DMS 273 (cell line): ENCODE measurements around the gene ACSS3.
"Not testable (repeated sequence)": the region's sequence is repeated elsewhere in the genome, so short reads cannot be mapped to it uniquely, and the experiment has no call there.

ENCODE experiments used
- DNase-seq: peaks from one replicate; lab custom pipeline; 2025; ENCODE audit not compliant: unreplicated experiment; lab: John Stamatoyannopoulos, UW

ACSS3 gene, protein sequence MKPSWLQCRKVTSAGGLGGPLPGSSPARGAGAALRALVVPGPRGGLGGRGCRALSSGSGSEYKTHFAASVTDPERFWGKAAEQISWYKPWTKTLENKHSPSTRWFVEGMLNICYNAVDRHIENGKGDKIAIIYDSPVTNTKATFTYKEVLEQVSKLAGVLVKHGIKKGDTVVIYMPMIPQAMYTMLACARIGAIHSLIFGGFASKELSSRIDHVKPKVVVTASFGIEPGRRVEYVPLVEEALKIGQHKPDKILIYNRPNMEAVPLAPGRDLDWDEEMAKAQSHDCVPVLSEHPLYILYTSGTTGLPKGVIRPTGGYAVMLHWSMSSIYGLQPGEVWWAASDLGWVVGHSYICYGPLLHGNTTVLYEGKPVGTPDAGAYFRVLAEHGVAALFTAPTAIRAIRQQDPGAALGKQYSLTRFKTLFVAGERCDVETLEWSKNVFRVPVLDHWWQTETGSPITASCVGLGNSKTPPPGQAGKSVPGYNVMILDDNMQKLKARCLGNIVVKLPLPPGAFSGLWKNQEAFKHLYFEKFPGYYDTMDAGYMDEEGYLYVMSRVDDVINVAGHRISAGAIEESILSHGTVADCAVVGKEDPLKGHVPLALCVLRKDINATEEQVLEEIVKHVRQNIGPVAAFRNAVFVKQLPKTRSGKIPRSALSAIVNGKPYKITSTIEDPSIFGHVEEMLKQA

DNA sequence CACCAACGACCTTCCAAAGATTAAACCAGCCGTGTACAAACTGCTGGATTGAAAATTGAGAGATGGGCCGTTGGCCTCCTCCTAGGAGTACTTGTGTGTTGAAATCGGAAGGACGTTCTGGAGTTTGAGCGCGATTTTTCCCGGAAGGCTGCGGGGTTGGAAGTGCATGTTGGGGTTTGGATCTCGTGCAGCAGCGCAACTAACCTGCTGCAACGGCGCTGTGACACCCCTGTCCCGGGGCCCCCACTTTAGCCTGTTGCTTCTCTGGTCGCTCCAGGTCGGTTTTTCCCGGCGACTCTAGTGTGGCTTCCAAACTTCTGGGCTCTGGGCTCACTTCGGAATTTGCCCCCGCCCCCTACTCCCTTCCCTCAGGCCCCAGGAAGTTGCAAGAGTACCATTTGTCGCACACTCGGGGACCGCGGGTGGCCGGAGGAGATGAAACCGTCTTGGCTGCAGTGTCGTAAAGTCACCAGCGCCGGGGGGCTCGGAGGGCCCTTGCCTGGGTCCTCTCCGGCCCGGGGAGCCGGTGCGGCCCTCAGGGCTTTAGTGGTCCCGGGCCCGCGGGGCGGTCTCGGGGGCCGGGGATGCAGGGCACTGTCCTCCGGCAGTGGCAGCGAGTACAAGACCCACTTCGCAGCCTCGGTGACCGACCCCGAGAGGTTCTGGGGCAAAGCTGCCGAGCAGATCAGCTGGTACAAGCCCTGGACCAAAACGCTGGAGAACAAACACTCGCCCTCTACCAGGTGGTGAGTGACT, at the start of gene ACSS3:
Gene ACSS3 (plus strand): TSS at position 394 of the 756 bp plus-strand sequence. CDS start 42 bp downstream, at position 436.
- no peak for DNase-seq

DNA sequence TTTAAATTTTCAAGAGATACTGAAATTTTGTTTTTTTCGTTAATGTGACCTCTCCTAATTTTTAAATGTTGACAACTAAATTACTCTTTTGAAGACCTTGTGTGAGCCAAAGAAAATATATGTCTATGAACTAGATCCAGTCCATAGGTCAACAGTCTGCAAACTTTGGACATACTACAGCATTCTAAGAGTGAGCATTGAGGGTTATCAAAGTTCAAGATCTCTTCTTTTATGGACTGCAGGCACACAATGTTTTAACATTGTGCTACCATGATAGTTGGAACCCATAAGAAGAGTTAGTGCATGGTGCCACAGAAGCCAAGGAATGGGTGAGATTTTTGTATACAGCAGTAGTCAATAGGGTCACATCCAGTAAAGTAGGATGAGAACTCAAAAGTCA, 43.0 kb upstream of the ACSS3 start:
- DNase-seq, result no peak

DNA sequence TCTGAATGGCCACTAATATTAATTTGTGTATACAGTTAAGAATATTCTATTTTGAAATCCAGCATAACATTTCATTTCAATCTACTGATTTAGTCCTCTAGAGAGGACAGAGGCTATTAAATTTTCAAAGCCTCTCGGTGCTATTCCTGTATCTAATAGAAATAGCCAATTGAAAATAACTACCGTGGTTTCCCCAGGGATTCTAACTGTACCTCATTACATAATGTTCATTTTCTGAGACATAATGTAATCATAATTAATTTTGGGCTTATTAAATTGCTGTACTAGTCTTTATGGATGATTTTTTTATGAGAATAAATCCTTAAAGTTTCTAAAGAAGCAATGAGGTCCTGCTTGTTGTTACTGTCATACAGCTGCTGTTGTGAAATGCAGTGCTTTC, 38.6 kb upstream of the ACSS3 start:
- no peak for DNase-seq

DNA sequence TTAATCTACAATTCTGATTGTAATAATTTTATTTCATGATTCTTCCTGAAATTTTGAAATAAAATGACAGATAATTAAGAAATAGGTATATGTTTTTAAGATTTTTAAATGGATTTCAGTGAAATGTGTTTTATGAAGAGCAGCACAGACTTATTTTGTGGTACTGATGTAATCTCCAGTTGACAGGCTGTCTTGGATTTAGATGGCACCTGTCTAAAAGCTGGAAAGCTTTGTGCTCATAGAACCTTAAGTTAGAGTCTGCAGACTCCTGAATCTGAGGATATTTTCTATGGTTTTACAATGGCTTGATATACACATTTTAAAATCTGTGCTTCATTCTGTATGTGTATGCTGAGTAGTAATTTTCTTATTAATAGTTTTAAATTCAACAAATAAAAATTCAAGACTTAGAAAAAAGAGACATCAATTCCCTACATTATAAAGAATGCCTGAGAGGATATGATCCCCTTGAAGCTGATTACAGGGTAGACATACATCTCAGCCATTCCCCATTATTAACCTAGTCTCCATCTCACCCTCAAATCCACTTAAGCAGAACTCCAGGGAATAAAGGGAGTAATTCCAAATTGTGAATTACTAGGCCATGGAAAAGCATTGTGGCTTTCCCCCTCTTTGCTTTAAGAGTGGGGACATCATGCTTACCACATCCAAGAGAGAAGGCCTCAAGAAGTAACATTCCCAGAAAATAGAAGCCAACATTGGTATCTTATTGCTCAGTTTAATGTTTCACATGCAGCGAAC, 33.7 kb upstream of the ACSS3 start:
- no peak for DNase-seq

DNA sequence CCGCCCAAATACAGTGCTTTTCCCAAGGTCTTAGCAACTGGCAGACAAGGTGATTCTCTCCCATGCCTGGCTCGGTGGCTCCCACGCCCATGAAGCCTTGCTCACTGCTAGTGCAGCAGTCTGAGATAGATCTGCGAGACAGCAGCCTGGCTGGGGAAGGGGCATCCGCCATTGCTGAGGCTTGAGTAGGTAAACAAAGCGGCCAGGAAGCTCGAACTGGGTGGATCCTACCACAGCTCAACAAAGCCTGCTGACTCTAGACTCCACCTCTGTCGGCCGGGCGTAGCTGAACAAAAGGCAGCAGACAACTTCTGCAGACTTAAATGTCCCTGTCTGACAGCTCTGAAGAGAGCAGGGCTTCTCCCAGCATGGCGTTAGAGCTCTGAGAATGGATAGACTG, 12.9 kb upstream of the ACSS3 start:
- DNase-seq, result not testable (repeated sequence)

DNA sequence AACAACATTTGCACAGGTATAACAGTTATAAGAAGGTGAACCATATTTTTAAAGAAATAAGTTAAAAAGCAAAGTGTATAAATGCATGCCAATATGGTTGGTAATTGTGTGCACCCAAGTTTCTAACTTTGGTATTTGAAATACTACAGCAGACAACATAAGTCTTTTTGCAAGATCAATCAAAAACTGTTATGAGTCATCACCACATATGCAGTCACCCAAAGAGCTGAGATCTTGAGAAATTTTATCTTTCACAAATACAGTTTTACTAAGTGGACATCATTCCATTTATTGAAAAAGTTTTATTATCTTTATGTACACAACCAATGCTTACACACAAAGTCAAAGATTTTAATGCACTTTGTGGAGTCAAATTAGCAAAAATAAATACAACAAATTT, 7.0 kb upstream of the ACSS3 start:
- DNase-seq, result no peak

DNA sequence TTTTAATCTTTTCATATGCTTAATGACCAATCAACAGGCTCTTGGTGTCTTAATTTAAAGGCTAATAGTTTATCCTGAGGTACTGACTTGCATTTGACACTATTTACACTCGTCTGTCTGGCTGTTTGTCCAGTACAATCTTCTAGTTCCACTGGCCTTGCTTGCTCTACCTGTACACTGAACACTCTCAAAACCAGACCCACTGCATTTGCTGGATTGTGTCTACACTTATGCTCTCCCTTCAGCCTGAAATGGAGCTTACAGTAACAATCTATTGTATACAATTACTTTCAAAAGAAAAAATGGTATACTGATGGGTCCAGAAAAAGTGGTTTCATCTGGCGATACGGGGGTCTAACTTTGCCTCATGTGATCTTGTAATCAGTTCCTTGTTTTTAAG, 2.3 kb upstream of the ACSS3 start:
- no peak for DNase-seq

DNA sequence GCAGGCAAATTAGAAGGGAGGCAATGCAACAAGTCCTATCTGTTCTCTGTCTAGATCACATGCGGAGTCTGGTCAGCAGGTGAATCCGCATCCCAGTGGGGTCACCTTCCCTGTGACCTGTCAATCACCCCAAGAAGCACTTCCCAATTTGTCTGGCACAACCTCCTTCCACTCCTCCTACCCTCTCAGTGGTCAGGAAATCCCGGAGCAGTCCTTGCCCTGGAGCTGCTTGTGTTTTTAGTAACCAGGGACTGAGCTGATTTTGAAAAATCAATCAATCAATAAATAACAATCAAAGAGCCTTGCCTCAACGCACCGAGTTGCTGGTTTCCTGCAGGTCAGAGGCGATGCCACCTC, 572 bp upstream of the ACSS3 start:
- DNase-seq, result no peak

DNA sequence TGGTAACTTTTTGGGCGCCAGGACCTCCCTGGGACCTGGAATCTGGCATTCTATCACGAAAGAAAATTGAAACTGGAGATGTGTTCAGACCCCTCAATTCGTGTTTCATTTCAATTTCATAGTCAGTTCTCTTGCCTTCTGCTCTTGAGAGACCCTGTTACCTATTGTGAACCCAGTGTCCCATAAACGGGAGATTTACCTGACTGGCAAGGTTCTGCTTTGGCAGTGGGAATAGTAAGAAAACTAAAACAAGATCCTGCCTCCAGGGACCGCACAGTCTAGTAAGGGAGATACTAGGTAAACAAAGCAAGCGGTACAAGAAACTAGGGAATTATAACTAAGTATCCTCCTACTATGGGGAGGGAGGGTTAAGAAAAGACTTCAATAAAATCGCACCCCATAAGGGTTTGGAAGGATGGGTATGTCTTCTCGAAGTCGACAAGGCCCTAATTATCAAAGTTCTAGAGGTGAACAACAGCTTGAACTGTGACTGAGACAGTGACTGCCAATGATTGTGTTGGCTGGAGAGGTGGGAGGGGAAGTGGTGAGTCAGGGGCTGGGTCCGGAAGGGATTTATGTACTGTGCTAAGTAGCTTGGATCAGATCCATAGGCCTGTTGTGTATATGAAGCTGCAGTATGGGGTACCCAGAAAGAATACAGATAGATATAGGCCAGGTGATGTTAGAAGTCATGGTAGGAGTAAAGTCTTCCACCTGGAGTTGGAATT, 754 bp downstream of the ACSS3 start:
- no peak for DNase-seq

DNA sequence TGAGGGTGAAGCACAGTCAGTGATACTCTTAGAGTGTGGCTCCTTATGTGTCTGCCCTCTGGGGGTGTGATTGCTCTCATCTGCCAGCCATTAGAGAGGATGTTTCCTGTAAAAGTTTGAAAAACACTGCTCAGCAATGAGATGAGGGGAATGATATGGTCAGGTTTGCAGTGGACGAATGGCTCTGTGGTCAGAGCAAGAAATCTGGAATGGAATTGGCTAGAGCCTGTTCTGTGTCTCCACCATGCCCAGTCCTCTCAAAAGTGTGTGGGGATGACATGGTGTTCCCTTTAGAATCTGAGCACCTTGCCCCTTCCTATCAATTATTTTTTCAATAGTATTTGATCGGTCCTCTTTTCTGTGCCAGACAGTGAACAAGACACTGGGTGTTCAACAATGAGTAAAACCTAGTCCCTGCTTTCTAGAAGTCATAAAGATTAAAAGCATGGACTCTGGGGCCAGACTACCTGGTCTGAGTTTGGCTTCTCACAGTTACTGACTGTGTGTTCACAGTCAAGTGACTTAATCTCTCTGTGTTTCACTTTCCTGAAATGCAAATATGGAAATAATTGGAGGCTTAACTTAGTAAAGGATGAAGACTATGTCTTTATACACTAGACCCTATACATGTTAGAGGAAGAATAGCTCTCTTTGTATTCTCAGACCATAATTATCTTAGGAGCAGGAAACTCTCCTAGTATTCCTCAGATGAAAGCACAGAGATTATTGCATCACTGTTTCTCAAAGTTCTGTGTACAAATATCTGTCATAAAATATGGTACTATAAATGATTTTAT, 1.6 kb downstream of the ACSS3 start:
- DNase-seq, result no peak

DNA sequence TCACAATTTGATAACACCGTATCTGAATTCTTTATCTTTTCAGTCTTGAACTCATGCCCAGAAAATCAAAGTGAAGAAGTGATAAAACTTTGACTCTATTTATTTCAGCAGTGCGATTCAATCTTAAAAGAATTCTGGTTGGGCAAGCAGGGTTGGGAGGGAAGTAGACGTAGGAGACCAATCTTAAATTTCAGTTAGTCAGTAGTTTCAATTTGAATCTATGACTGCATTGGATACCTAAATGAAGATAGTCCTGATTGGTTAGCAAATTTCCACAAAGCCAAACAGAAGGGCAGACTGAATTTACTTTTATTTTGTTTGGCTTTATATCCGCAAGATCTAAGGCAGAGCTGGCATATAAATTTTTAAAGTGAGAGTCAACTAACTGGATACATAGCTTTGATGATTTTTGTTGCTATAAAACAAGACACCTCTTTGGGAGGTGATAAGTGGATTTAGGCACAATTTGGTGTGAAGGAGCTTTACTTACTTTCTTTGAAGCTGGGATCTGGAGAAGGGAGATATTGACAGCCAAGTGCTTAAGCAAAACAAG, 2.6 kb downstream of the ACSS3 start:
- no peak for DNase-seq

DNA sequence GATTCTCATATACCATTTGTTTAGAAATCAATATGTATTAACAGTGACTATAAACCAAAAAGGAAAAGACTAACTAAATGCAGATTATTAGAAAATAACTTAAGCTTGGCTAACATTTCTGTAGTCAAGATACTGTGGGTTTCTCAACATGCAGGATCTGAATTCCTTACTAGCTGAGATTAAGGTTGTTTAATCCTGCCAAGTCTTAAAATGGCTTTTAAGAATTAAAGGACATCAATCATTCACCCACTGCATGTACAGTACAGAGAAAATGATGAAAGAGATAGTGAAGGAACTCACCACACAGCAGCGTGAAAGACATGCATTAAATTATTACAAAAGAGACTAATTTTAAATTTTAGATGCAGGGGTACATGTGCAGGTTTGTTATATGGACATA, 3.8 kb downstream of the ACSS3 start:
- no peak for DNase-seq

DNA sequence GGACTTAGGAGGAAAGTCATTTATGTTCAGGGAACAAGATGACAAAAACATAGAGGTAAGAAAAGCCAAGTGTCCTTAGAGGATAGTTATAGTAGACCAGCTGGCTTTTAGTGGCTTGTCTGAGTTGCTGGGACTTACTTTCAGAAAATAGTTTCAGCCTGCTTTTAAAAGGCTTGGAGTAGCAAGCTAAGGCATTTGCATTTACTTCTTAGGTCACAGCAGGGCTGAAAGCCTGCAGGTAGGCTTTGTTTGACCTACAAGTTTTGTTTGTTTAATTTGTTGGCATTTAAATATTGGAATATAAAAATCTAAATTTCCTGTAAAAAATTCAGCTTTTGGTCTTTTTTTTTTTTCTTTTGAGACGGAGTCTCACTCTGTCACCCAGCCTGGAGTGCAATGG, 5.1 kb downstream of the ACSS3 start:
- DNase-seq, result no peak

DNA sequence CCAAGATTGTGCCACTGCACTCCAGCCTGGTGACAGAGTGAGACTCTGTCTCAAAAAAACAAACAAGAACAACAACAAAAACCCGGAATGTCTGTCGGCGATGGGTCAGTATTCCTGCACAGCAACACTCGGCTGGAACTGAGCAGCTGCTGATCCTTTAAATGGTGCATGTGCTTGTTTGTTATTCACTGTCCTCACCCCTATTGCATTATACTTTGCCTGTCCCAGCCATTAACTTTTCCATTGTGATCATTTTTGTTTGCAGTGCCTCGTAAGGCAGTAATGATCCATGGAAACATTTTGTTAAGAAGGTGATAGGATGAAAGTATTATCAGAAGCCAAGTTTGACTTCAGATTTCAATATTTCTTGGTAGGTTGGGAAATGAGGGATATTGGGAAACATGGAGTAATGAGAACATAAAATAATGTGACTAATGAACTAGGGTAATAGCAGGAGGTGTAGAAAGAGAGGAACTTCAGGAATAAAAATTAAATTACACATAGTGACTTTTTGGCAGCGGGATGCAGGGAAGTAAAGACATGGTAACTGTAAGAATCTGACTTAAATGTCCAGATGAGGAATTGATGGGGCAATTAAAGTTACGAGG, 6.1 kb downstream of the ACSS3 start:
- no peak for DNase-seq

DNA sequence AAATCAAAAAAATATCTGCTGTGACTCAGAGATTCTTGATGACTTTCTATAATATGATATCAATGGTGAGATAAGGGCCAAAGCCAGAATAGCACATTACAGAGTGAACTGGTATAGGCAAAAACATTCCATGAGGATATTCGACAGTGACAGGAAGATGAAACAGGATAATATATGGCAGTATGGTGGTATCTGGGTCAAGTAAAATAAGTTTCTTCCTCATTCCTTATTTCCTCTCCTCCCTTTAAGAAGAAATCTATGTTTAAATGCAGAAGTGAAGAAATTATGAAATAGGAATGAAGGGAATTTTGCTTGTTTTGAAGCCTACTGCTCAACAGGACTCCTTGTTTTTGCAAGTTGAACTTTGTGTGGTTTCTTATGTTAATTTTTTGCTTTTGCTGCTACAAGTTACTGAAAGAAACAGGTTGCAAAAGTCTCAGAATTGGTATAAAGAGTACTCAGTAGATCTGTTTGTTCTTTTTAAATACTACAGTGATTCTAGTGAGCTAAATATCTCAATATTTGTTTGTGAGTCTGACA, 7.0 kb downstream of the ACSS3 start:
- no peak for DNase-seq

DNA sequence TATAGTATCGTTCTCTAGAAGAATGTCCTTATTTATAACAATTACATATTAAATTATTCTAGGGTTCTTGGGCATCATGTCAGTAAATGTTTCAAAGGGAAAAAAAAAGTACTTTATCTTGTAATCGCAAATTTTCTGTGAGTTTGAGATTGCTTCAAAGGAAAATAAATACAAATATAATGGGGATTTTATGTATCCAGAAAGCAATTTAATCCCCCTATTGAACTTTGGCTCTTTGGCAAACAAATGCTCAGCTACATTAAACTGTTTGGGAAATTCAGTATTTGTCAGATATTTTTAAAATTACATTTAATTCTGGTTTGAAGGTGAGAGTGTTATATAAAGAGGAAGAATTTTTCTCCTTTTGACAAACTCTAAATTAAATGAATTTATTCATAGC, 8.0 kb downstream of the ACSS3 start:
- no peak for DNase-seq

DNA sequence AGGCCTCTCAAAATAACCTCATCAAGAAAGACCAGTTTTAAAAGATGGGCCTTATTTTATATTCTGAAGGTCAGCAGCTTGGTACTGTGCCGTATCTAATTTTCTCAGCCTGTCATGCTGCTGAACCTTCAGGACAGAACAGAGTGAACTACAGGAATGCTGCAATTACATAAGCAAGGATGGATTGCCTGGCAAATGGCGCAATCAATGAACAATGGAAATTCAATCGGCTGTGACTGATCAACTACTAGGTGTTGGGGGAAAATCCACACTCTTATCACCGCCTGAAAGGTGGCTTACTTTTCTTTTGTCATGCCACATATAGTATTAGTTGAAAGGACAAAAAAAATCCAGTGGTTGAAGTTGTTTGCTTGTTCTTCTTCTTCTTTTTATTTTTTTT, 8.5 kb downstream of the ACSS3 start:
- DNase-seq, result no peak

DNA sequence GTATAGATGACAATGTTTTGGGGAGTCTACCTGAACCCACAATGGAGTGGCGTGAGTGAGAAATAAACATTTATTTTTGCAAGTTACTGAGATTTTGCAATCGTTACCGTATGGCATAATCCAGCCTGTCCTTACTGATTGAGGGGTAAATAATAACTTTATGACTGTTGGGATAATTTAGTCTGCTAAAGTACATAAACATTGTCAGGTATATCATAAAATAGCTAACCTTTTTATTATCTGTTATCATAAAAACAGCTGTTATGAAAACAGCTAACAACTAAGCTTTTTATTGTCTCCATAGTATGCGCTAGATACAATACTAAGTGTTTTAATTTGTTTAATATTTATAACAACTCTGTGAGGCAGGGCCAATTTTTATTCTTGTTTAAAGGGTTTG, 10.3 kb downstream of the ACSS3 start:
- no peak for DNase-seq

DNA sequence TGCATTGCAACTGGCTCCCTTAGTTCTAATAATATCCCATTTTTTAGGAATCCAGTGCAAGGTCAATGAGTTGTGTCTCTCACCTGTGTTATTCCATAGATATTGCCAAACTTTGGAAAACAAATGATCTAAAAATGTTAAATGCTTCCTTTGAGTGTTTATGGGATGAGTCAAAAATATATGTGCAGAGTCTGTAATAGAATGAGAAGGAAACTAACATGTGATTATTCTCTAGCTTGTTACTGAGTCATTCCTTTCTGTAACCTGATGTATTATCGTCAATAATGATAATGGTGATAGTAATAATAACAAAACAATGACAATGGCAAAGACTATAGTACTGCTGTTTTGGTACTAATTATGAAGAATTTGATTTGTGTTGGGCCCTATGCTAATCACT, 11.5 kb downstream of the ACSS3 start:
- DNase-seq, result no peak
